Measurements from ENCODE around the gene NELFA.

Gene NELFA

GRCh38 chr4:1981251-1982058 is 27.3 kb downstream of the NELFA start:
- no peak for DNase-seq

- DNase-seq: no peak
Observed at GRCh38 chr4:1980561-1981041, 28.2 kb downstream of the NELFA start.

- DNase-seq: no peak
Observed at GRCh38 chr4:1979477-1980196, 29.1 kb downstream of the NELFA start.

GRCh38 chr4:1978741-1979476 is 29.9 kb downstream of the NELFA start:
- DNase-seq: no peak

GRCh38 chr4:1978226-1978625 is 30.5 kb downstream of the NELFA start:
- DNase-seq: no peak

- no peak for DNase-seq
Observed at GRCh38 chr4:1976416-1977352, 32.1 kb downstream of the NELFA start.

GRCh38 chr4:1975880-1976279 is 32.9 kb downstream of the NELFA start:
- no peak for DNase-seq

- no peak for DNase-seq
Observed at GRCh38 chr4:1975391-1975801, 33.4 kb downstream of the NELFA start.

- no peak for DNase-seq
Observed at GRCh38 chr4:1974840-1975239, 33.9 kb downstream of the NELFA start.

GRCh38 chr4:1973661-1974060 is 35.1 kb downstream of the NELFA start:
- no peak for DNase-seq

GRCh38 chr4:1973218-1973617 is 35.6 kb downstream of the NELFA start:
- DNase-seq: no peak

- no peak for DNase-seq
Observed at GRCh38 chr4:1972414-1972813, 36.4 kb downstream of the NELFA start.

- no peak for DNase-seq
Observed at GRCh38 chr4:1971456-1972200, 37.1 kb downstream of the NELFA start.

- no peak for DNase-seq
Observed at GRCh38 chr4:1970926-1971325, 37.8 kb downstream of the NELFA start.

- no peak for DNase-seq
Observed at GRCh38 chr4:1969928-1970723, 38.6 kb downstream of the NELFA start.

GRCh38 chr4:1968686-1969295 is 40.0 kb downstream of the NELFA start:
- no peak for DNase-seq

GRCh38 chr4:1967512-1968149 is 41.1 kb downstream of the NELFA start:
- DNase-seq: no peak

GRCh38 chr4:1964971-1965370 is 43.8 kb downstream of the NELFA start:
- no peak for DNase-seq

GRCh38 chr4:1964443-1964842 is 44.3 kb downstream of the NELFA start:
- no peak for DNase-seq

- no peak for DNase-seq
Observed at GRCh38 chr4:1962980-1963379, 45.8 kb downstream of the NELFA start.

All from NCI-H446 treated with DMSO at 0.1 percent for 48 hours (cell line).